ENCODE data around the gene CAPNS1.

DNA sequence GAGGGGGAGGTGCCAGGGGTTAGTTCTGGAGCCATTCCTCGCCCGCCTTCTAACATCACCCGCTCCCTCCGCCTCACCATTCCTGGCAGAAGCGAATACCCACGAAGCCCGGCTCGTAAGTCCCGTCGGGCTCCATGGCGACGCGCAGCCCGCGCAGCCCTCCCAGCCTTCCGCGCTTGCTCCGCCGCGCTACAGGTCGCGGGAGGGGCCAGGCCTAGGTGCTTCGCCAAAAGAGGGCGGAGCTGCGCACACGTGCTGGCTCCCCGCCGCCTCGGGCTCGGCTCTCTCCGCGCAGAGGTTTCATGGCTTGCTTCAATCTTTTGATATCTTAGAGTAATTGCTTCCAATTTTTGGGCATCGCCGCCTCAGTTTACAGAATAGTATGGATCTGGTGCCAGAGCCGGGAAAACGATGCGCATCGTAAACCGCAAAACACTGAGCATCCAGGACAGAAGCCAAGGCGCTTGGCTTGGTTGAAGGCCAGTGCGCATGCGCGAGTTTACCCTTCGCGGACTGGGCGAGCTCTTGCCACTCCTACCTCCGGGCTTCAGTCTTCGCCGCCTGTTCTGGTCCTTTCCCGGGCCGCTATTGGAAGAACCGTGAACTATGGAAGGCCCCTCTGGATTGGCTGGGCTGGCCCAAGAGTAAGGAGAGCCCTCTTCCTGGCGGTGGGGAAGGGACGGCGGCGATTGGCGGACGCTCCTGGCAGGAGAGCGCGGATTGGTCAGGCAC lies 25.0 kb upstream of the CAPNS1 start, which contains the start of gene POLR2I:
- TF ChIP-seq SP1 (IDR thresholded peaks at IDR 0.05) = peak; percentile 99
- TF ChIP-seq, protein P1, sequence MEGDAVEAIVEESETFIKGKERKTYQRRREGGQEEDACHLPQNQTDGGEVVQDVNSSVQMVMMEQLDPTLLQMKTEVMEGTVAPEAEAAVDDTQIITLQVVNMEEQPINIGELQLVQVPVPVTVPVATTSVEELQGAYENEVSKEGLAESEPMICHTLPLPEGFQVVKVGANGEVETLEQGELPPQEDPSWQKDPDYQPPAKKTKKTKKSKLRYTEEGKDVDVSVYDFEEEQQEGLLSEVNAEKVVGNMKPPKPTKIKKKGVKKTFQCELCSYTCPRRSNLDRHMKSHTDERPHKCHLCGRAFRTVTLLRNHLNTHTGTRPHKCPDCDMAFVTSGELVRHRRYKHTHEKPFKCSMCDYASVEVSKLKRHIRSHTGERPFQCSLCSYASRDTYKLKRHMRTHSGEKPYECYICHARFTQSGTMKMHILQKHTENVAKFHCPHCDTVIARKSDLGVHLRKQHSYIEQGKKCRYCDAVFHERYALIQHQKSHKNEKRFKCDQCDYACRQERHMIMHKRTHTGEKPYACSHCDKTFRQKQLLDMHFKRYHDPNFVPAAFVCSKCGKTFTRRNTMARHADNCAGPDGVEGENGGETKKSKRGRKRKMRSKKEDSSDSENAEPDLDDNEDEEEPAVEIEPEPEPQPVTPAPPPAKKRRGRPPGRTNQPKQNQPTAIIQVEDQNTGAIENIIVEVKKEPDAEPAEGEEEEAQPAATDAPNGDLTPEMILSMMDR (IDR thresholded peaks at IDR 0.05; ENCODE audit: low read depth, low read length, missing input control) = no peak
- TF ChIP-seq, protein P2, sequence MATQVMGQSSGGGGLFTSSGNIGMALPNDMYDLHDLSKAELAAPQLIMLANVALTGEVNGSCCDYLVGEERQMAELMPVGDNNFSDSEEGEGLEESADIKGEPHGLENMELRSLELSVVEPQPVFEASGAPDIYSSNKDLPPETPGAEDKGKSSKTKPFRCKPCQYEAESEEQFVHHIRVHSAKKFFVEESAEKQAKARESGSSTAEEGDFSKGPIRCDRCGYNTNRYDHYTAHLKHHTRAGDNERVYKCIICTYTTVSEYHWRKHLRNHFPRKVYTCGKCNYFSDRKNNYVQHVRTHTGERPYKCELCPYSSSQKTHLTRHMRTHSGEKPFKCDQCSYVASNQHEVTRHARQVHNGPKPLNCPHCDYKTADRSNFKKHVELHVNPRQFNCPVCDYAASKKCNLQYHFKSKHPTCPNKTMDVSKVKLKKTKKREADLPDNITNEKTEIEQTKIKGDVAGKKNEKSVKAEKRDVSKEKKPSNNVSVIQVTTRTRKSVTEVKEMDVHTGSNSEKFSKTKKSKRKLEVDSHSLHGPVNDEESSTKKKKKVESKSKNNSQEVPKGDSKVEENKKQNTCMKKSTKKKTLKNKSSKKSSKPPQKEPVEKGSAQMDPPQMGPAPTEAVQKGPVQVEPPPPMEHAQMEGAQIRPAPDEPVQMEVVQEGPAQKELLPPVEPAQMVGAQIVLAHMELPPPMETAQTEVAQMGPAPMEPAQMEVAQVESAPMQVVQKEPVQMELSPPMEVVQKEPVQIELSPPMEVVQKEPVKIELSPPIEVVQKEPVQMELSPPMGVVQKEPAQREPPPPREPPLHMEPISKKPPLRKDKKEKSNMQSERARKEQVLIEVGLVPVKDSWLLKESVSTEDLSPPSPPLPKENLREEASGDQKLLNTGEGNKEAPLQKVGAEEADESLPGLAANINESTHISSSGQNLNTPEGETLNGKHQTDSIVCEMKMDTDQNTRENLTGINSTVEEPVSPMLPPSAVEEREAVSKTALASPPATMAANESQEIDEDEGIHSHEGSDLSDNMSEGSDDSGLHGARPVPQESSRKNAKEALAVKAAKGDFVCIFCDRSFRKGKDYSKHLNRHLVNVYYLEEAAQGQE (IDR thresholded peaks at IDR 0.05) = peak; percentile 61
- no peak for TF ChIP-seq EGR1 (IDR thresholded peaks at IDR 0.05; ENCODE audit: low read depth in 2 of 2)
- TF ChIP-seq HNF4G (IDR thresholded peaks at IDR 0.05) = no peak
- TF ChIP-seq, protein P3, sequence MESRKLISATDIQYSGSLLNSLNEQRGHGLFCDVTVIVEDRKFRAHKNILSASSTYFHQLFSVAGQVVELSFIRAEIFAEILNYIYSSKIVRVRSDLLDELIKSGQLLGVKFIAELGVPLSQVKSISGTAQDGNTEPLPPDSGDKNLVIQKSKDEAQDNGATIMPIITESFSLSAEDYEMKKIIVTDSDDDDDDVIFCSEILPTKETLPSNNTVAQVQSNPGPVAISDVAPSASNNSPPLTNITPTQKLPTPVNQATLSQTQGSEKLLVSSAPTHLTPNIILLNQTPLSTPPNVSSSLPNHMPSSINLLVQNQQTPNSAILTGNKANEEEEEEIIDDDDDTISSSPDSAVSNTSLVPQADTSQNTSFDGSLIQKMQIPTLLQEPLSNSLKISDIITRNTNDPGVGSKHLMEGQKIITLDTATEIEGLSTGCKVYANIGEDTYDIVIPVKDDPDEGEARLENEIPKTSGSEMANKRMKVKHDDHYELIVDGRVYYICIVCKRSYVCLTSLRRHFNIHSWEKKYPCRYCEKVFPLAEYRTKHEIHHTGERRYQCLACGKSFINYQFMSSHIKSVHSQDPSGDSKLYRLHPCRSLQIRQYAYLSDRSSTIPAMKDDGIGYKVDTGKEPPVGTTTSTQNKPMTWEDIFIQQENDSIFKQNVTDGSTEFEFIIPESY (IDR thresholded peaks at IDR 0.05) = no peak
